Astrocyte (in vitro differentiated cells and primary cell): ENCODE results near the gene GMCL2.

Experiments
- CTCF ChIP-seq: IDR thresholded peaks from 2 replicates; pipeline ENCODE4 v1.5.1; 2011; ENCODE audit warnings: low read depth, mild to moderate bottlenecking, inconsistent platforms, low read length, moderate library complexity; ENCODE audit not compliant: insufficient read depth
- EZH2 ChIP-seq: IDR thresholded peaks from 2 replicates; pipeline ENCODE4 v1.6.1; 2012; ENCODE audit warnings: mild to moderate bottlenecking, low read length, inconsistent platforms; ENCODE audit not compliant: insufficient read depth

- TF ChIP-seq EZH2 (no peak), CTCF (no peak)
Observed at GRCh38 chr5:178232124-178232919, 45.2 kb upstream of the GMCL2 start, which contains the start of gene PHYKPL.
